Neural cell (in vitro differentiated cells): ENCODE data around the gene SPI1. TPM values are rescaled to one million over a fixed set of nuclear protein-coding genes. Genes with fewer than 3 reads are reported as not detected.

Experiments
- H2AFZ ChIP-seq: fragments of 200-600, 300-800 bp; sonication (generic), shearing (Covaris generic); 2 replicates; pipeline ENCODE4 v1.6.0; 2014; ENCODE audit warnings: low read depth, mild to moderate bottlenecking, antibody characterized with exemption, low read length, moderate library complexity
- H3F3A ChIP-seq: fragments of 200-600 bp; shearing (Covaris generic); 2 replicates; pipeline ENCODE4 v1.6.1; 2016; ENCODE audit warnings: mild to moderate bottlenecking, moderate library complexity, mixed read lengths, antibody characterized with exemption, low read length; ENCODE audit not compliant: insufficient read depth, poor library complexity, severe bottlenecking
- H3K27ac ChIP-seq: fragments of 200-600, 300-800 bp; sonication (generic), shearing (Covaris generic); 2 replicates; pipeline ENCODE4 v1.5.1; 2014; ENCODE audit warnings: mild to moderate bottlenecking, low read length, moderate library complexity
- H3K27me3 ChIP-seq: fragments of 300-800, 200-600 bp; sonication (generic), shearing (Covaris generic); 2 replicates; pipeline ENCODE4 v1.6.0; 2014; ENCODE audit warnings: mild to moderate bottlenecking, low read depth, low read length, moderate library complexity; ENCODE audit not compliant: insufficient read depth
- H3K36me3 ChIP-seq: fragments of 300-800, 200-600 bp; sonication (generic), shearing (Covaris generic); 2 replicates; pipeline ENCODE4 v1.5.1; 2014; ENCODE audit warnings: mild to moderate bottlenecking, antibody characterized with exemption, low read length, moderate library complexity; ENCODE audit not compliant: insufficient read depth
- H3K4me2 ChIP-seq: fragments of 300-800, 200-600 bp; sonication (generic), shearing (Covaris generic); 2 replicates; pipeline ENCODE4 v1.6.0; 2014; ENCODE audit warnings: mild to moderate bottlenecking, low read length
- H3K4me3 ChIP-seq: fragments of 300-800, 200-600 bp; sonication (generic), shearing (Covaris generic); 2 replicates; pipeline ENCODE4 v1.5.1; 2014; ENCODE audit warnings: mild to moderate bottlenecking, low read length, moderate library complexity
- H3K79me2 ChIP-seq: fragments of 200-600 bp; shearing (Covaris generic); replicated peaks from 2 replicates; pipeline ENCODE4 v1.6.0; 2014; ENCODE audit warnings: mild to moderate bottlenecking, low read length, moderate library complexity; ENCODE audit not compliant: insufficient read depth
- H3K9ac ChIP-seq: fragments of 300-800, 200-600 bp; sonication (generic), shearing (Covaris generic); 2 replicates; pipeline ENCODE4 v1.6.1; 2016; ENCODE audit warnings: mild to moderate bottlenecking, low read length, mixed read lengths
- H3K9me2 ChIP-seq: fragments of 200-600 bp; shearing (Covaris generic); 2 replicates; pipeline ENCODE4 v1.6.1; 2016; ENCODE audit warnings: mild to moderate bottlenecking, low read length, mixed read lengths; ENCODE audit not compliant: insufficient read depth
- H3K9me3 ChIP-seq: fragments of 200-600, 300-800 bp; sonication (generic), shearing (Covaris generic); 2 replicates; pipeline ENCODE4 v1.6.1; 2016; ENCODE audit warnings: mild to moderate bottlenecking, mixed run types, low read length, moderate library complexity, mixed read lengths
- H4K20me1 ChIP-seq: fragments of 200-600 bp; shearing (Covaris generic); 2 replicates; pipeline ENCODE4 v1.6.1; 2016; ENCODE audit warnings: mild to moderate bottlenecking, mixed run types; ENCODE audit not compliant: insufficient read depth
- CTCF ChIP-seq: fragments of 450-650 bp; IDR thresholded peaks from 2 replicates; pipeline ENCODE4 v1.5.1; 2014; ENCODE audit warnings: antibody characterized with exemption, mild to moderate bottlenecking, moderate library complexity; ENCODE audit not compliant: poor library complexity, severe bottlenecking
- EP300 ChIP-seq: fragments of 450-650 bp; conservative IDR thresholded peaks from 2 replicates; pipeline ENCODE4 v1.6.1; 2014; ENCODE audit warnings: antibody characterized with exemption, mild to moderate bottlenecking, moderate library complexity; ENCODE audit not compliant: poor library complexity, severe bottlenecking
- EZH2 ChIP-seq: fragments of 200-600, 300-800 bp; shearing (Covaris generic), sonication (generic); IDR thresholded peaks from 2 replicates; pipeline ENCODE4 v1.6.1; 2014; ENCODE audit warnings: antibody characterized with exemption, low read length, borderline replicate concordance, mild to moderate bottlenecking; ENCODE audit not compliant: insufficient read depth, poor library complexity, severe bottlenecking
- MXI1 ChIP-seq: fragments of 450-650 bp; conservative IDR thresholded peaks from 2 replicates; pipeline ENCODE4 v1.6.1; 2014; ENCODE audit warnings: antibody characterized with exemption, mild to moderate bottlenecking; ENCODE audit not compliant: poor library complexity, severe bottlenecking
- POLR2AphosphoS5 ChIP-seq: IDR thresholded peaks from 2 replicates; pipeline ENCODE4 v1.6.1; 2012
- RAD21 ChIP-seq: fragments of 450-650 bp; conservative IDR thresholded peaks from 2 replicates; pipeline ENCODE4 v1.6.1; 2014; ENCODE audit warnings: antibody characterized with exemption, mild to moderate bottlenecking, moderate library complexity
- REST ChIP-seq: IDR thresholded peaks from 2 replicates; pipeline ENCODE4 v1.6.1; 2012; ENCODE audit warnings: borderline replicate concordance
- SMC3 ChIP-seq: fragments of 450-650 bp; conservative IDR thresholded peaks from 2 replicates; pipeline ENCODE4 v1.6.1; 2014; ENCODE audit warnings: antibody characterized with exemption, mild to moderate bottlenecking, moderate library complexity; ENCODE audit not compliant: poor library complexity
- TAF1 ChIP-seq: IDR thresholded peaks from 2 replicates; pipeline ENCODE4 v1.6.1; 2012; ENCODE audit warnings: low read depth
- polyA plus RNA-seq: library from polyadenylated mRNA; depleted of rRNA; stranded (reverse); fragments of >200 nt; gene quantifications from 2 replicates; pipeline ENCODE4 v1.2.3, GENCODE V29; 2014

SPI1 gene
- polyA plus RNA-seq, 1 donor from 2014 or later: not detected

GRCh38 chr11:47377571-47378009 lies 757 bp downstream of the SPI1 start:
- H3K79me2 ChIP-seq: no peaks in the 10 kb centered on the region
- no peak overlapping the region for H3K9ac ChIP-seq
- H2AFZ ChIP-seq: no peak overlapping the region
- no peaks in the 10 kb centered on the region for H4K20me1 ChIP-seq
- no peaks in the 10 kb centered on the region for H3F3A ChIP-seq
- no peaks in the 10 kb centered on the region for H3K36me3 ChIP-seq
- no peaks in the 10 kb centered on the region for H3K27me3 ChIP-seq
- H3K27ac ChIP-seq: no peak overlapping the region
- H3K9me3 ChIP-seq: no peaks in the 10 kb centered on the region
- no peak overlapping the region for H3K4me3 ChIP-seq
- H3K4me2 ChIP-seq: no peak overlapping the region
- TF ChIP-seq SMC3: no peak
- TF ChIP-seq MXI1: no peak
- no peak for TF ChIP-seq POLR2AphosphoS5
- no peak for TF ChIP-seq EZH2
- TF ChIP-seq REST: no peak
- TF ChIP-seq EP300: no peak
- no peak for TF ChIP-seq TAF1
- no peak for TF ChIP-seq CTCF
- no peak for TF ChIP-seq RAD21
- no peaks in the 10 kb centered on the region for H3K9me2 ChIP-seq

- H4K20me1 ChIP-seq: no peaks in the 10 kb centered on the region
- H3K4me3 ChIP-seq: no peak overlapping the region
- no peak overlapping the region for H2AFZ ChIP-seq
- H3K9ac ChIP-seq: no peak overlapping the region
- H3K79me2 ChIP-seq: no peaks in the 10 kb centered on the region
- H3K9me3 ChIP-seq: no peaks in the 10 kb centered on the region
- no peak overlapping the region for H3K27ac ChIP-seq
- no peak overlapping the region for H3K4me2 ChIP-seq
- TF ChIP-seq EP300 (no peak), RAD21 (no peak), SMC3 (no peak), CTCF (no peak)
- no peaks in the 10 kb centered on the region for H3K9me2 ChIP-seq
- no peaks in the 10 kb centered on the region for H3K36me3 ChIP-seq
- H3K27me3 ChIP-seq: no peaks in the 10 kb centered on the region
- no peaks in the 10 kb centered on the region for H3F3A ChIP-seq
These were observed 1.6 kb downstream of the SPI1 start for GRCh38 chr11:47376525-47377371.
